K562 (cell line): ENCODE data around the gene OIT3.

Source experiments
- CREB1 ChIP-seq, 2 experiments: sonication (generic) in 1 of 2; formaldehyde crosslinking in 1 of 2; IDR thresholded peaks; 2 replicates each; pipeline versions ENCODE4 v1.6.1 to v1.8.0; 2012 to 2022; ENCODE audit warnings: inconsistent platforms in 1 of 2, mild to moderate bottlenecking in 1 of 2, missing genetic modification reagents in 1 of 2, moderate library complexity in 1 of 2
- JUNB ChIP-seq: fragments of 450-650 bp; formaldehyde crosslinking; conservative IDR thresholded peaks from 2 replicates; pipeline ENCODE4 v1.4.0; 2020; ENCODE audit warnings: mild to moderate bottlenecking
- KLF1 ChIP-seq: fragments of 450-650 bp; IDR thresholded peaks from 2 replicates; pipeline ENCODE4 v1.6.1; 2016; ENCODE audit warnings: missing genetic modification characterization, missing compliant biosample characterization
- MAFK ChIP-seq: IDR thresholded peaks from 2 replicates; pipeline ENCODE4 v1.6.1; 2011; ENCODE audit warnings: low read length, improper control_type of control experiment
- MYBL2 ChIP-seq, 2 experiments: fragments of 450-650 bp in 1 of 2; sonication (generic) in 1 of 2; formaldehyde crosslinking in 1 of 2; IDR thresholded peaks; 2 replicates each; pipeline versions ENCODE4 v1.6.1 to v1.8.1; 2017 to 2022; ENCODE audit warnings: borderline replicate concordance in 1 of 2, inconsistent platforms in 1 of 2, low read depth in 1 of 2, mild to moderate bottlenecking in 1 of 2, missing genetic modification reagents in 1 of 2, moderate library complexity in 1 of 2
- MYNN ChIP-seq, 2 experiments: sonication (generic); formaldehyde crosslinking in 1 of 2; IDR thresholded peaks; 2 replicates each; pipeline versions ENCODE4 v1.5.0 to v1.6.1; 2016 to 2020; ENCODE audit warnings: antibody characterized with exemption in 1 of 2, missing genetic modification reagents in 1 of 2
- NFE2 ChIP-seq: IDR thresholded peaks from 2 replicates; pipeline ENCODE4 v1.6.1; 2014; ENCODE audit warnings: antibody characterized with exemption, low read depth
- POLR2A ChIP-seq: fragments of 450-650 bp; conservative IDR thresholded peaks from 2 replicates; pipeline ENCODE4 v1.6.1; 2016
- ZNF24 ChIP-seq: fragments of 450-650 bp; IDR thresholded peaks from 2 replicates; pipeline ENCODE4 v1.6.1; 2016
- ZNF354B ChIP-seq: fragments of 250-450 bp; sonication (Bioruptor Pico); IDR thresholded peaks from 2 replicates; pipeline ENCODE4 v1.4.0; 2020
- TF ChIP-seq, protein P1 (sequence below): sonication (generic); formaldehyde crosslinking; IDR thresholded peaks from 2 replicates; pipeline ENCODE4 v1.5.0; 2020; ENCODE audit warnings: missing genetic modification reagents
- TF ChIP-seq, protein P2 (sequence below), 3 experiments: IDR thresholded peaks in 2 of 3; conservative IDR thresholded peaks in 1 of 3; 2 replicates each; pipeline ENCODE4 v1.5.1; 2011 to 2012; ENCODE audit warnings: low read length in 3 of 3, mild to moderate bottlenecking in 3 of 3, control low read depth in 2 of 3, improper control_type of control experiment in 1 of 3, inconsistent platforms in 1 of 3, low read depth in 1 of 3, mixed read lengths in 1 of 3, moderate library complexity in 1 of 3; ENCODE audit not compliant: insufficient read depth in 2 of 3
- TF ChIP-seq, protein P3 (sequence below): fragments of 450-650 bp; IDR thresholded peaks from 2 replicates; pipeline ENCODE4 v1.7.0; 2016; ENCODE audit warnings: borderline replicate concordance
- TF ChIP-seq, protein P4 (sequence below): fragments of 250-450 bp; sonication (Bioruptor Pico); IDR thresholded peaks from 2 replicates; pipeline ENCODE4 v1.5.0; 2020; ENCODE audit warnings: mild to moderate bottlenecking

DNA sequence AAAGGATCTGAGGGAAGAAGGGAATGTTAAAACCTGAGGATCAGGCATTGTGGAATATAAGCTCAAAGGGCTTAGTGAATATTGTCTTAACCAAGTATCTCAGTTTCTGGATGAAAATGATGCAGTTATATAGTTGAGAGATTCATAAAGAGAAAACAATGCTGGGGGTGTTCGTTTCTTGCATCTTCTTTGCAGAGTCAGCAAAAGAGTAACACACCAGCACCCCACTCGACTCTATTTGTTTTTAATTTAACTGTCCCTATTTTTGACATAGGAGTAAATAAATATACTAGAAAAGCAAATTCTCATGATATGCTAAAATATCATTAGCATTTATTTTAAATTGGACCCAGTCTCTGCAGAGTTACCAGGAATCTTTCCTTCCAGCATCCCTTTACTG is 7.6 kb upstream of the OIT3 start:
- TF ChIP-seq MYBL2 (IDR thresholded peaks at IDR 0.05; ENCODE audit: low read depth) (no peak), MYBL2 (CRISPR knock-in tag; IDR thresholded peaks at IDR 0.05; ENCODE audit: borderline replicate concordance) (no peak), CREB1 (IDR thresholded peaks at IDR 0.05) (no peak), CREB1 (CRISPR knock-in tag; IDR thresholded peaks at IDR 0.05) (no peak), ZNF354B (CRISPR knock-in tag) (no peak), POLR2A (no peak), KLF1 (tag) (no peak), NFE2 (no peak), MAFK (peak; percentile 79), ZNF24 (no peak), JUNB (CRISPR knock-in tag) (no peak), MYNN (IDR thresholded peaks at IDR 0.05) (no peak), MYNN (CRISPR knock-in tag; IDR thresholded peaks at IDR 0.05) (no peak)
- TF ChIP-seq, protein P1, sequence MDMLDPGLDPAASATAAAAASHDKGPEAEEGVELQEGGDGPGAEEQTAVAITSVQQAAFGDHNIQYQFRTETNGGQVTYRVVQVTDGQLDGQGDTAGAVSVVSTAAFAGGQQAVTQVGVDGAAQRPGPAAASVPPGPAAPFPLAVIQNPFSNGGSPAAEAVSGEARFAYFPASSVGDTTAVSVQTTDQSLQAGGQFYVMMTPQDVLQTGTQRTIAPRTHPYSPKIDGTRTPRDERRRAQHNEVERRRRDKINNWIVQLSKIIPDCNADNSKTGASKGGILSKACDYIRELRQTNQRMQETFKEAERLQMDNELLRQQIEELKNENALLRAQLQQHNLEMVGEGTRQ: no peak
- TF ChIP-seq, protein P2, sequence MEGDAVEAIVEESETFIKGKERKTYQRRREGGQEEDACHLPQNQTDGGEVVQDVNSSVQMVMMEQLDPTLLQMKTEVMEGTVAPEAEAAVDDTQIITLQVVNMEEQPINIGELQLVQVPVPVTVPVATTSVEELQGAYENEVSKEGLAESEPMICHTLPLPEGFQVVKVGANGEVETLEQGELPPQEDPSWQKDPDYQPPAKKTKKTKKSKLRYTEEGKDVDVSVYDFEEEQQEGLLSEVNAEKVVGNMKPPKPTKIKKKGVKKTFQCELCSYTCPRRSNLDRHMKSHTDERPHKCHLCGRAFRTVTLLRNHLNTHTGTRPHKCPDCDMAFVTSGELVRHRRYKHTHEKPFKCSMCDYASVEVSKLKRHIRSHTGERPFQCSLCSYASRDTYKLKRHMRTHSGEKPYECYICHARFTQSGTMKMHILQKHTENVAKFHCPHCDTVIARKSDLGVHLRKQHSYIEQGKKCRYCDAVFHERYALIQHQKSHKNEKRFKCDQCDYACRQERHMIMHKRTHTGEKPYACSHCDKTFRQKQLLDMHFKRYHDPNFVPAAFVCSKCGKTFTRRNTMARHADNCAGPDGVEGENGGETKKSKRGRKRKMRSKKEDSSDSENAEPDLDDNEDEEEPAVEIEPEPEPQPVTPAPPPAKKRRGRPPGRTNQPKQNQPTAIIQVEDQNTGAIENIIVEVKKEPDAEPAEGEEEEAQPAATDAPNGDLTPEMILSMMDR (IDR thresholded peaks at IDR 0.05 in 2 of 3, conservative IDR thresholded peaks at IDR 0.05 in 1 of 3; ENCODE audit: insufficient read depth in 2 of 3, low read depth in 1 of 3, low read length in 3 of 3): no peak
- TF ChIP-seq, protein P3, sequence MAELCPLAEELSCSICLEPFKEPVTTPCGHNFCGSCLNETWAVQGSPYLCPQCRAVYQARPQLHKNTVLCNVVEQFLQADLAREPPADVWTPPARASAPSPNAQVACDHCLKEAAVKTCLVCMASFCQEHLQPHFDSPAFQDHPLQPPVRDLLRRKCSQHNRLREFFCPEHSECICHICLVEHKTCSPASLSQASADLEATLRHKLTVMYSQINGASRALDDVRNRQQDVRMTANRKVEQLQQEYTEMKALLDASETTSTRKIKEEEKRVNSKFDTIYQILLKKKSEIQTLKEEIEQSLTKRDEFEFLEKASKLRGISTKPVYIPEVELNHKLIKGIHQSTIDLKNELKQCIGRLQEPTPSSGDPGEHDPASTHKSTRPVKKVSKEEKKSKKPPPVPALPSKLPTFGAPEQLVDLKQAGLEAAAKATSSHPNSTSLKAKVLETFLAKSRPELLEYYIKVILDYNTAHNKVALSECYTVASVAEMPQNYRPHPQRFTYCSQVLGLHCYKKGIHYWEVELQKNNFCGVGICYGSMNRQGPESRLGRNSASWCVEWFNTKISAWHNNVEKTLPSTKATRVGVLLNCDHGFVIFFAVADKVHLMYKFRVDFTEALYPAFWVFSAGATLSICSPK: no peak
- TF ChIP-seq, protein P4, sequence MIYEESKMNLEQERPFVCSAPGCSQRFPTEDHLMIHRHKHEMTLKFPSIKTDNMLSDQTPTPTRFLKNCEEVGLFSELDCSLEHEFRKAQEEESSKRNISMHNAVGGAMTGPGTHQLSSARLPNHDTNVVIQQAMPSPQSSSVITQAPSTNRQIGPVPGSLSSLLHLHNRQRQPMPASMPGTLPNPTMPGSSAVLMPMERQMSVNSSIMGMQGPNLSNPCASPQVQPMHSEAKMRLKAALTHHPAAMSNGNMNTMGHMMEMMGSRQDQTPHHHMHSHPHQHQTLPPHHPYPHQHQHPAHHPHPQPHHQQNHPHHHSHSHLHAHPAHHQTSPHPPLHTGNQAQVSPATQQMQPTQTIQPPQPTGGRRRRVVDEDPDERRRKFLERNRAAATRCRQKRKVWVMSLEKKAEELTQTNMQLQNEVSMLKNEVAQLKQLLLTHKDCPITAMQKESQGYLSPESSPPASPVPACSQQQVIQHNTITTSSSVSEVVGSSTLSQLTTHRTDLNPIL (CRISPR knock-in tag): no peak
